ENCODE measurements around the gene TWIST2. TPM values are rescaled to one million over a fixed set of nuclear protein-coding genes. Genes with fewer than 3 reads are reported as not detected.

The TWIST2 gene
- total and polyA plus RNA-seq, 10 of the 15 experiments (the other 5 are each of a cell fraction or from before 2014, with no cell fraction given): not detected

DNA sequence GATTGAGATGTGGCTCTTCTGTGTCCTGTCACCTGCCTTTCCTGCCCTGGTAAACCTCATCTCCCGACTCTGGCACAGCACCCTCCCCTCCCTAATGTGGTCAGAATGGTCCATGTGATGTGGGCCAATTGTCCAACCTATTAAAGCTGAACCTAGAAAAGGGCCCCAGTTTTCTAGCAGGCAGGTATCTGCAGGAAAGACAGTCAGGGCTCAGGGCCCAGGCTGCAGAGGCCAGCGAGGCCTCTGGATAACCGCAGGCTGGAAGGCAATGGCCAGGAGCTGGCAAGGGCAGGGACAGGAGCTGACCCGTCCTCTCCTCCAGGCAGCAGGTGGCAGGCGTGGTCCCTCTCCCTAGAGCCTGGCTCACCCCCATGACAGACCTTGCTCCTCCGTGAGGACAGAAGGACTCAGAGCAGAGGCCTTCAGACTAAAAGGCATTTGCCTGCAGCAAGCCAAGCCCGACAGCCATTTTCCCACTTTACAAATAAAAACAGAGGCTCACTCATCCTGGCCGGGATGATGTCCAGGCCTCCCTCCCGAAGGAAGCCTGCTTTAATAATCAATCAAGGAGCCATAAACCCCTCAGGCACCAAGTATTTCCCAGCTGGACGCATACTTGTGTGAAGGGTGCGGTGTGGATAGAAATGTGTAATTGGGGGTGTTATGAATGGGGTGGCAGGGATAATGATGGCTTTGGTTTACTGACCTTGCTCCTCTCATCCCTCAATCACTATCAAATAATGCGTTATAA, 107.1 kb downstream of the TWIST2 start:
- ATAC-seq (no peak), DNase-seq (ENCODE audit: low read depth, low spot score) (no peak), FAIRE-seq (no peak)
- RAD21 ChIA-PET (ENCODE audit: unreplicated experiment): no interaction called here
- in situ Hi-C loops (cut with MboI): no loop called here
- H3K9ac ChIP-seq (ENCODE audit: control insufficient read depth, insufficient read depth, low read length): no peak overlapping the region
- no TSS peak for BruUV-seq (replicated peaks)
- no peaks in the 10 kb centered on the region; a peak in 2 of 4 replicates for H3K27me3 ChIP-seq (replicated peaks in 1 of 2; ENCODE audit: control insufficient read depth in 2 of 2, insufficient read depth in 2 of 2, low read length in 1 of 2)
- no peaks in the 10 kb centered on the region for H3K79me2 ChIP-seq (ENCODE audit: control insufficient read depth, insufficient read depth, low read length)
- CTCF ChIA-PET: interaction anchor here (0.9 to 1.3 kb wide), 2 partner anchors 9 to 20 kb away, joined by 3 read pairs; no protein-coding TSS in a partner anchor
- no peak overlapping the region for H3K27ac ChIP-seq (ENCODE audit: control insufficient read depth, insufficient read depth)
- 10% methylated on average over 12 of the region's 12 CpGs for WGBS (ENCODE audit: insufficient coverage, insufficient replicate concordance, low lambda C conversion rate, missing lambda C conversion rate)
- H3K36me3 ChIP-seq (ENCODE audit: control insufficient read depth in 2 of 2, insufficient read depth in 2 of 2, low read length in 1 of 2): no peaks in the 10 kb centered on the region
- no peak overlapping the region for H2AFZ ChIP-seq (ENCODE audit: control insufficient read depth, low read depth, low read length)
- no peaks in the 10 kb centered on the region; the same call in 2 of the 3 replicates for H3K9me3 ChIP-seq (replicated peaks; ENCODE audit: control insufficient read depth, insufficient read depth, low read length)
- TF ChIP-seq EZH2 (IDR thresholded peaks at IDR 0.05; ENCODE audit: borderline replicate concordance, control insufficient read depth, low read depth, low read length): no peak
- TF ChIP-seq SUPT20H (IDR thresholded peaks at IDR 0.05; ENCODE audit: borderline replicate concordance, control insufficient read depth, low read depth, low read length): no peak
- TF ChIP-seq JUNB (IDR thresholded peaks at IDR 0.05): no peak
- TF ChIP-seq, protein P1, sequence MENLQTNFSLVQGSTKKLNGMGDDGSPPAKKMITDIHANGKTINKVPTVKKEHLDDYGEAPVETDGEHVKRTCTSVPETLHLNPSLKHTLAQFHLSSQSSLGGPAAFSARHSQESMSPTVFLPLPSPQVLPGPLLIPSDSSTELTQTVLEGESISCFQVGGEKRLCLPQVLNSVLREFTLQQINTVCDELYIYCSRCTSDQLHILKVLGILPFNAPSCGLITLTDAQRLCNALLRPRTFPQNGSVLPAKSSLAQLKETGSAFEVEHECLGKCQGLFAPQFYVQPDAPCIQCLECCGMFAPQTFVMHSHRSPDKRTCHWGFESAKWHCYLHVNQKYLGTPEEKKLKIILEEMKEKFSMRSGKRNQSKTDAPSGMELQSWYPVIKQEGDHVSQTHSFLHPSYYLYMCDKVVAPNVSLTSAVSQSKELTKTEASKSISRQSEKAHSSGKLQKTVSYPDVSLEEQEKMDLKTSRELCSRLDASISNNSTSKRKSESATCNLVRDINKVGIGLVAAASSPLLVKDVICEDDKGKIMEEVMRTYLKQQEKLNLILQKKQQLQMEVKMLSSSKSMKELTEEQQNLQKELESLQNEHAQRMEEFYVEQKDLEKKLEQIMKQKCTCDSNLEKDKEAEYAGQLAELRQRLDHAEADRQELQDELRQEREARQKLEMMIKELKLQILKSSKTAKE (IDR thresholded peaks at IDR 0.05; ENCODE audit: low read depth, poor library complexity, severe bottlenecking): no peak
- TF ChIP-seq SMAD1 (IDR thresholded peaks at IDR 0.05; ENCODE audit: low read depth, partially characterized antibody): no peak
- TF ChIP-seq SPI1 (IDR thresholded peaks at IDR 0.05; ENCODE audit: borderline replicate concordance, insufficient read depth, low read depth, low read length): no peak
- TF ChIP-seq YY1 (IDR thresholded peaks at IDR 0.05; ENCODE audit: low read depth, low read length): no peak
- TF ChIP-seq PKNOX1 (IDR thresholded peaks at IDR 0.05): no peak
- no peak for TF ChIP-seq SREBF2 (IDR thresholded peaks at IDR 0.05; ENCODE audit: low read length)
- TF ChIP-seq IRF5 (IDR thresholded peaks at IDR 0.05; ENCODE audit: borderline replicate concordance): no peak
- TF ChIP-seq, protein P2, sequence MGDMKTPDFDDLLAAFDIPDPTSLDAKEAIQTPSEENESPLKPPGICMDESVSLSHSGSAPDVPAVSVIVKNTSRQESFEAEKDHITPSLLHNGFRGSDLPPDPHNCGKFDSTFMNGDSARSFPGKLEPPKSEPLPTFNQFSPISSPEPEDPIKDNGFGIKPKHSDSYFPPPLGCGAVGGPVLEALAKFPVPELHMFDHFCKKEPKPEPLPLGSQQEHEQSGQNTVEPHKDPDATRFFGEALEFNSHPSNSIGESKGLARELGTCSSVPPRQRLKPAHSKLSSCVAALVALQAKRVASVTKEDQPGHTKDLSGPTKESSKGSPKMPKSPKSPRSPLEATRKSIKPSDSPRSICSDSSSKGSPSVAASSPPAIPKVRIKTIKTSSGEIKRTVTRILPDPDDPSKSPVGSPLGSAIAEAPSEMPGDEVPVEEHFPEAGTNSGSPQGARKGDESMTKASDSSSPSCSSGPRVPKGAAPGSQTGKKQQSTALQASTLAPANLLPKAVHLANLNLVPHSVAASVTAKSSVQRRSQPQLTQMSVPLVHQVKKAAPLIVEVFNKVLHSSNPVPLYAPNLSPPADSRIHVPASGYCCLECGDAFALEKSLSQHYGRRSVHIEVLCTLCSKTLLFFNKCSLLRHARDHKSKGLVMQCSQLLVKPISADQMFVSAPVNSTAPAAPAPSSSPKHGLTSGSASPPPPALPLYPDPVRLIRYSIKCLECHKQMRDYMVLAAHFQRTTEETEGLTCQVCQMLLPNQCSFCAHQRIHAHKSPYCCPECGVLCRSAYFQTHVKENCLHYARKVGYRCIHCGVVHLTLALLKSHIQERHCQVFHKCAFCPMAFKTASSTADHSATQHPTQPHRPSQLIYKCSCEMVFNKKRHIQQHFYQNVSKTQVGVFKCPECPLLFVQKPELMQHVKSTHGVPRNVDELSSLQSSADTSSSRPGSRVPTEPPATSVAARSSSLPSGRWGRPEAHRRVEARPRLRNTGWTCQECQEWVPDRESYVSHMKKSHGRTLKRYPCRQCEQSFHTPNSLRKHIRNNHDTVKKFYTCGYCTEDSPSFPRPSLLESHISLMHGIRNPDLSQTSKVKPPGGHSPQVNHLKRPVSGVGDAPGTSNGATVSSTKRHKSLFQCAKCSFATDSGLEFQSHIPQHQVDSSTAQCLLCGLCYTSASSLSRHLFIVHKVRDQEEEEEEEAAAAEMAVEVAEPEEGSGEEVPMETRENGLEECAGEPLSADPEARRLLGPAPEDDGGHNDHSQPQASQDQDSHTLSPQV (IDR thresholded peaks at IDR 0.05): no peak
- TF ChIP-seq IKZF2 (IDR thresholded peaks at IDR 0.05): no peak
- no peak for TF ChIP-seq SIX5 (IDR thresholded peaks at IDR 0.05; ENCODE audit: low read depth, low read length, severe bottlenecking)
- TF ChIP-seq HDAC2 (IDR thresholded peaks at IDR 0.05): no peak
- POLR2A ChIA-PET: no interaction called here
- H3K4me2 ChIP-seq (ENCODE audit: control insufficient read depth, insufficient read depth): no peak overlapping the region
- SMC1A ChIA-PET (ENCODE audit: uncharacterized antibody, unreplicated experiment): no interaction called here
- H3K4me3 ChIP-seq: no peak overlapping the region
- H3K4me1 ChIP-seq (ENCODE audit: control insufficient read depth, insufficient read depth, low read length): no peaks in the 10 kb centered on the region
- no peaks in the 10 kb centered on the region for H4K20me1 ChIP-seq (ENCODE audit: control insufficient read depth, insufficient read depth)
- intact Hi-C loops (cut with micrococcal nuclease; ENCODE audit: unreplicated experiment): no loop called here
